Measurements from ENCODE around the gene SCLY.

- TF ChIP-seq CTCF (IDR thresholded peaks at IDR 0.05), result no peak
- no peak for TF ChIP-seq ZFX (IDR thresholded peaks at IDR 0.05; ENCODE audit: borderline replicate concordance)
Measured at GRCh38 chr2:238096311-238097011, 35.7 kb downstream of the SCLY start.
